Measurements from ENCODE around the gene HMCN2. TPM values are rescaled to one million over a fixed set of nuclear protein-coding genes. Genes with fewer than 3 reads are reported as not detected.

The HMCN2 gene
- total RNA-seq, 1 donor from 2014 or later: 0.06 TPM

DNA sequence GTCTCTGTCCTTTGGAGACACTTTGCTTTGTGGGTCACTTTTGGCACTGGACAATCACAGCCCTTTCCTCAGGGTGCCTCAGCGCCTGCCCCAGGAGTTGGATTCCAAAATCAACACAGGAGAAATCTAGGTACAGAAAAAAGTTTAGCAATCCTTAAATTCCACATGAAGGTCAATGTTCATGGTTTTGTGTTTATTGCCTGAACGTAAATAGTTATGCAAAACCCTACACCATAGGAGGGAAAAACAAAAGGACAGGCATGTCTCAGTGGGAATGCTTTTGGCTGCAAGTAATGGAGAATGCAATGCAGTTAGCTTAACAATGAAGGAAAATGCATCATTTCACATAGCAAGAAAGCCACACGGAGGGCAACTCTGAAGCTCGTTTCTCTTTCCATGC, 6.5 kb upstream of the HMCN2 start:
- H3K4me3 ChIP-seq (ENCODE audit: low read depth, low read length): no peak overlapping the region
- TF ChIP-seq, protein P1, sequence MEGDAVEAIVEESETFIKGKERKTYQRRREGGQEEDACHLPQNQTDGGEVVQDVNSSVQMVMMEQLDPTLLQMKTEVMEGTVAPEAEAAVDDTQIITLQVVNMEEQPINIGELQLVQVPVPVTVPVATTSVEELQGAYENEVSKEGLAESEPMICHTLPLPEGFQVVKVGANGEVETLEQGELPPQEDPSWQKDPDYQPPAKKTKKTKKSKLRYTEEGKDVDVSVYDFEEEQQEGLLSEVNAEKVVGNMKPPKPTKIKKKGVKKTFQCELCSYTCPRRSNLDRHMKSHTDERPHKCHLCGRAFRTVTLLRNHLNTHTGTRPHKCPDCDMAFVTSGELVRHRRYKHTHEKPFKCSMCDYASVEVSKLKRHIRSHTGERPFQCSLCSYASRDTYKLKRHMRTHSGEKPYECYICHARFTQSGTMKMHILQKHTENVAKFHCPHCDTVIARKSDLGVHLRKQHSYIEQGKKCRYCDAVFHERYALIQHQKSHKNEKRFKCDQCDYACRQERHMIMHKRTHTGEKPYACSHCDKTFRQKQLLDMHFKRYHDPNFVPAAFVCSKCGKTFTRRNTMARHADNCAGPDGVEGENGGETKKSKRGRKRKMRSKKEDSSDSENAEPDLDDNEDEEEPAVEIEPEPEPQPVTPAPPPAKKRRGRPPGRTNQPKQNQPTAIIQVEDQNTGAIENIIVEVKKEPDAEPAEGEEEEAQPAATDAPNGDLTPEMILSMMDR (conservative IDR thresholded peaks at IDR 0.05; ENCODE audit: low read depth, low read length): no peak
- no peak for DNase-seq (ENCODE audit: low read depth)

DNA sequence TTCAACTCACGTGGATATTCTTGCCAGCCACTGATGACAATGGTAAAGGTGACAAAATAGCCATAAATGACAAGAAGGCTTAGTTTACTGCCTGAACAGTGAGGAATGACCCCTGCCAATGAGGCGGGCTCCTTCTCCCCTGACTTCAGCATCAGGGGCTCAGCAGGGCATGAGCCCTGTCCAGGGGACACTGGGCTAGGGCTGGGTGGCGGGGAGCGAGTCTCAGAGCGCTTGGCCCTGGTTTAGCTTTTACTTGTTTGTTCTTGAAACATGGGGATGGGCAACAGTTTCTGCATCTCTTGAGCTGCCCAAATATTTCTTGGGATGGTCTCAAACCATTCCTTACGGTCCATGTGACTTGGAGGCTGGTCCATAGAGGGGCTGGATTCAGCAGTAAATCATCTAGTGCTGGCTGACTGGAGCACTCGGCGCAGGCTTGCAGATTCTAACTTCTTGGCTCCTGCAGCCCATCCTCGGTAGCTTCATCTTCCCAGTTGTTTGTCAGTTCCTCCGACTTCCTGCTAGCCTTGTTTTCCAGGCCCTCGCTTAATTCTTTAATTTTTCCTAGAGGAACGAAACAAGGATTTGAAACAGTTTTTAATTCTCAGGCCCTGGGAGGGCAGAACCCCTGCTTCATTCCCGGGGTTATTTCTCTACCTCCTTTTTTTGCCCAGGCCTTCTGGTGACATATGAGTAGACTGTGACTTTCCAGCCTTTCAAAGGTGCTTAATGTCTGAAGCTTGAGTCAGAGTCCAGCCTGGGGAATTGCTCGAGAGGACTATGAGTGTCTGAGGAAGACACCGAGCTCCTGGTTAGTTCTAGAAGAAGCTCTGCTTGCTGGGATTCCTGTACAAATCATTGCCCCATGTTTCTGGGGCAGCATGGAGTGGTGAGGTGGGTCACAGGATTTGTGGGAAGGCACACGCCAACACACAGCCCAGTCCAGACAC, 4.5 kb upstream of the HMCN2 start:
- no peak for DNase-seq (ENCODE audit: low read depth)
- H3K4me3 ChIP-seq (ENCODE audit: low read depth, low read length): no peak overlapping the region
- TF ChIP-seq, protein P1 (conservative IDR thresholded peaks at IDR 0.05; ENCODE audit: low read depth, low read length): no peak

DNA sequence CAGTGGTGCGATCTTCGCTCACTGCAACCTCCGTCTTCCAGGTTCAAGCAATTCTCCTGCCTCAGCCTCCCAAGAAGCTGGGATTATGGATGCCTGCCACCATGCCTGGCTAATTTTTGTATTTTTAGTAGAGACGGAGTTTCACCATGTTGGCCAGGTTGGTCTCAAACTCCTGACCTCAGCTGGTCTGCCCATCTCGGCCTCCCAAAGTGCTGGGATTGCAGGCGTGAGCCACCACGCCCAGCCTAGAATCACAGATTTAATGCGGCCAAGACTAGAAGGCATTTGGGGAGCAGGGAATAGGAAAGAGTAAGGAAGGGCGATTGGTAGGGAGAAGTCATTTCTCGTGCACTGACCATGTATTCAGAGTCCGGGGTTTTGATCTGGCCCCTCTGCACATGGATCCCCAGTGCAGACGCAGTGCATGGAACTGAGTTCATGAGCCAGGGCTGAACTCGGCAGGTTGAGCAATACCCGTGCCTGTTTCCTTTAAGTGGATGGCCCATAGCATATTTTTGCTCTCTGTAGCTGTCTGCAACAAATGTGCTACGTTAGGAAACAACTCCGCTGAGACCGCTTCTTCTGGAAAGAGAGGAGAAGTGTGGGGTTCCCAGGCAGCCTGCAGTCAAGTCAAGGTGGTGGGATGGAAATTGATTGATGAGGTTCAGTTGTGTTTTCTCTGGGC, 3.4 kb upstream of the HMCN2 start:
- TF ChIP-seq, protein P1 (conservative IDR thresholded peaks at IDR 0.05; ENCODE audit: low read depth, low read length): no peak
- no peak overlapping the region for H3K4me3 ChIP-seq (ENCODE audit: low read depth, low read length)
- DNase-seq (ENCODE audit: low read depth): no peak

DNA sequence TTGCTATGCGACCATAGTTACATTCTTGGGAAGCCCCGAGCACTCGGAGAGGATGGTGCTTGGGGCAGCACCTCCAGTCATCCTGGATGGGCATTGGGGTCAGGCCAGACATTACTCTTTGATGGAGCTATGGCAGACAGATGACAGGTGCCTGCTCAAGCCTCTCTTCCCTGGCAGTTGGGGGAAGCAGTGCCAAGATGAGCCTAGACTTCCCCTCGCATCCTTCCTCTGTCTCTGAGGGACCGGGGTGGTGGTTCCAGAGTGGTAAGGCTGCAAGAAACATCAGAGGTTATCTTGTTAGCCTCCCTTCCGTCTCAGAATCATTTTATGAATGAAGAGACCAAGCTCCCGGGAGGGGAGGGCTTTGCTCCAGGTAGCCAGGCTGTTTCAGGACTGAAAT, 2.8 kb upstream of the HMCN2 start:
- DNase-seq (ENCODE audit: low read depth): no peak
- no peak overlapping the region for H3K4me3 ChIP-seq (ENCODE audit: low read depth, low read length)
- TF ChIP-seq, protein P1 (conservative IDR thresholded peaks at IDR 0.05; ENCODE audit: low read depth, low read length): no peak

DNA sequence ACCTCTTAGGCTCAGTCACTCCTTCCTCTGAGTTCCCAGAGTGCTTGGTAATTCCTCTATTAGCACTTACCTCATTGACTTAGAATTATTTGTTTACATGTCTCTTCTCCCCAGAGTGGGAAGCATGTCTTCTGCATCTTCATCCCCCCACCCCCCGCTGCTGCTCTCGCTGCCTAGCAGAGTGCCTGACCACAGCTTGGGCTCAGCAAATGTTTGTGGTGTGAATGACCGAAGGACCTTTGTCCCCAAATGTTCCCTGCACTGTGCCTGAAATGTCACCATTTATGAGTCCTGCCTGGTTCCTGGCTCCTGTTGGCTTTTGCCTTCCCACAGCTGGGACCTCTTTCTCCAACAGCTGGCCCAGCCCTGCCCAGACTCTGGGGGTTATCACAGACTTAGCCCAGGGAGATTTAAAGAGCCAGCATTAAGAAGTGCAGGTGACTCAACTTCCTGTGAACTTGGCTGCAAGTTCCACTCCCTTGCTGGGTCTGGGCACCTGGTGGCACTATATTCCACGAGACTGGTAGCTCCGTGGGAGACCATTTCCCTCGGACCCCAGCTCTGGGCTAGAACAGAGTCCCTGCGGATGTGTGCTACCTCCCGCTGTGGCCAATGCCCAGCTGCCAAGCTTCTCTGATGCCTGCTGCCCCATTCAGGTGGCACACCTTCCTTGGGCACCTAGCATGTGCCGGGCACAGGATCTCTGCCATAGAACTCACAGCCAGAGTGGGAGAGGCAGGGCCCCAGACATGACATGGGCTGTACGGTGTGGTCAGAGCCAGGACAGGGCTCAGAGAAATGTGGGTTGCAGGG, 1.8 kb upstream of the HMCN2 start:
- DNase-seq (ENCODE audit: low read depth): no peak
- no peak overlapping the region for H3K4me3 ChIP-seq (ENCODE audit: low read depth, low read length)

More for the DNA sequence above, 1.8 kb upstream of the HMCN2 start:
- TF ChIP-seq, protein P1 (conservative IDR thresholded peaks at IDR 0.05; ENCODE audit: low read depth, low read length): peak; percentile 48
